H7 (cell line): Measurements from ENCODE around the gene PSG4. TPM values are rescaled to one million over a fixed set of nuclear protein-coding genes. Genes with fewer than 3 reads are reported as not detected.
"Not testable (repeated sequence)": the region's sequence is repeated elsewhere in the genome, so short reads cannot be mapped to it uniquely, and the experiment has no call there.

Experiments
- DNase-seq: peaks from one replicate; pipeline ENCODE4 v3.0.0; 2012
- H3K27me3 ChIP-seq: 2 replicates; pipeline ENCODE4 v1.6.0; 2011; ENCODE audit warnings: mild to moderate bottlenecking, low read length; ENCODE audit not compliant: control insufficient read depth, insufficient read depth
- H3K36me3 ChIP-seq: replicated peaks from 2 replicates; pipeline ENCODE4 v1.5.1; 2011; ENCODE audit warnings: low read length; ENCODE audit not compliant: control insufficient read depth, insufficient read depth
- H3K4me3 ChIP-seq: 2 replicates; pipeline ENCODE4 v1.5.1; 2011; ENCODE audit warnings: low read depth, mild to moderate bottlenecking, control low read depth, low read length, moderate library complexity; ENCODE audit not compliant: insufficient read depth
- total RNA-seq: library from RNA; depleted of rRNA; stranded (reverse); fragments of >200 nt; shearing (Covaris generic); gene quantifications from 2 replicates; pipeline ENCODE4 v1.2.3, GENCODE V29; 2014; rRNA removed

The PSG4 gene
- total RNA-seq, 1 experiment from 2014 or later, result not detected

- DNase-seq, H3K27me3 ChIP-seq, H3K4me3 ChIP-seq, H3K36me3 ChIP-seq: not testable (repeated sequence)
Observed at GRCh38 chr19:43181869-43182771, 23.3 kb downstream of the PSG4 start.

- not testable (repeated sequence) for H3K36me3 ChIP-seq, H3K4me3 ChIP-seq, H3K27me3 ChIP-seq, DNase-seq
Observed at GRCh38 chr19:43179569-43180147, 25.8 kb downstream of the PSG4 start.

- not testable (repeated sequence) for H3K4me3 ChIP-seq, DNase-seq, H3K36me3 ChIP-seq, H3K27me3 ChIP-seq
Observed at GRCh38 chr19:43178577-43178976, 26.9 kb downstream of the PSG4 start.

GRCh38 chr19:43165906-43166305 lies 39.5 kb downstream of the PSG4 start:
- DNase-seq, H3K27me3 ChIP-seq, H3K4me3 ChIP-seq, H3K36me3 ChIP-seq: not testable (repeated sequence)

GRCh38 chr19:43163135-43163534 lies 42.3 kb downstream of the PSG4 start:
- not testable (repeated sequence) for H3K27me3 ChIP-seq, H3K36me3 ChIP-seq, DNase-seq, H3K4me3 ChIP-seq

- H3K36me3 ChIP-seq, DNase-seq, H3K27me3 ChIP-seq, H3K4me3 ChIP-seq: not testable (repeated sequence)
Observed at GRCh38 chr19:43162261-43162660, 43.2 kb downstream of the PSG4 start.

- Histone ChIP-seq H3K4me3 (no peak overlapping the region), H3K36me3 (no peaks in the 10 kb centered on the region), H3K27me3 (no peaks in the 10 kb centered on the region)
- no peak for DNase-seq
Observed at GRCh38 chr19:43152214-43152613, 53.2 kb downstream of the PSG4 start.

- not testable (repeated sequence) for H3K4me3 ChIP-seq, H3K27me3 ChIP-seq, H3K36me3 ChIP-seq, DNase-seq
Observed at GRCh38 chr19:43149788-43150187, 55.6 kb downstream of the PSG4 start.

GRCh38 chr19:43148233-43148632 lies 57.2 kb downstream of the PSG4 start:
- no peak overlapping the region for H3K4me3 ChIP-seq
- no peaks in the 10 kb centered on the region for H3K27me3 ChIP-seq
- DNase-seq, result no peak
- no peaks in the 10 kb centered on the region for H3K36me3 ChIP-seq

Other genes starting within 250 kb of the PSG4 start
- not detected in 2 replicates for gene PSG11, start 179.2 kb downstream of the PSG4 start, total RNA-seq
- not detected in 2 replicates for gene PSG2, start 122.9 kb downstream of the PSG4 start, total RNA-seq
- not detected in 2 replicates for gene PSG5, start 19.1 kb downstream of the PSG4 start, total RNA-seq
- gene PSG9, start 63.9 kb upstream of the PSG4 start, total RNA-seq, result not detected in 2 replicates
- 2.0 and 2.7 TPM in 2 replicates for gene CD177, start 148.0 kb upstream of the PSG4 start, total RNA-seq
- gene TEX101, start 209.3 kb upstream of the PSG4 start, total RNA-seq, result not detected in 2 replicates